ENCODE data around the gene RAB5B.

GRCh38 chr12:55993230-55993853 is 19.5 kb downstream of the RAB5B start:
- no peak for TF ChIP-seq POLR2A (IDR thresholded peaks at IDR 0.05)
- TF ChIP-seq CTCF (IDR thresholded peaks at IDR 0.05) = no peak
